ENCODE measurements around the gene NAE1. TPM values are rescaled to one million over a fixed set of nuclear protein-coding genes. Genes with fewer than 3 reads are reported as not detected.

Gene NAE1
- polyA plus RNA-seq, 2 of the 4 experiments (the other 2 are of a cell fraction): 96.2 to 132 TPM

- no peak for TF ChIP-seq ZNF302 (CRISPR knock-in tag; IDR thresholded peaks at IDR 0.05)
- no peak for TF ChIP-seq GATA3 (IDR thresholded peaks at IDR 0.05; ENCODE audit: borderline replicate concordance)
- TF ChIP-seq EHMT2 (IDR thresholded peaks at IDR 0.05; ENCODE audit: low read depth): no peak
- TF ChIP-seq ELK1 (IDR thresholded peaks at IDR 0.05; ENCODE audit: low read depth, low read length): no peak
- no peak for TF ChIP-seq RFX5 (IDR thresholded peaks at IDR 0.05)
- TF ChIP-seq E2F6 (IDR thresholded peaks at IDR 0.05; ENCODE audit: borderline replicate concordance, low read depth): no peak
- TF ChIP-seq USF2 (IDR thresholded peaks at IDR 0.05): no peak
- no peak for TF ChIP-seq SMC3 (IDR thresholded peaks at IDR 0.05)
Observed at GRCh38 chr16:66832190-66832589, 1.4 kb upstream of the NAE1 start (continued).

GRCh38 chr16:66824006-66824405 lies 6.8 kb downstream of the NAE1 start:
- ATAC-seq: no peak

GRCh38 chr16:66814734-66815133 lies 16.0 kb downstream of the NAE1 start:
- Histone ChIP-seq H3K4me1 (no peaks in the 10 kb centered on the region), H3K9me3 (no peaks in the 10 kb centered on the region), H3K4me2 (no peak overlapping the region), H3K4me3 (no peak overlapping the region), H3K27ac (no peak overlapping the region)
- POLR2A ChIA-PET: interaction anchor here (1.0 kb wide), 1 partner anchor 16 kb away, joined by 3 read pairs; the partner anchor contains the start of gene NAE1
- DNase-seq (ENCODE audit: low read depth in 1 of 2, low spot score in 1 of 2): no peak
- FAIRE-seq: no peak
- TF ChIP-seq RFX5 (IDR thresholded peaks at IDR 0.05) (no peak), HEYL (CRISPR knock-in tag; IDR thresholded peaks at IDR 0.05) (no peak), BHLHE40 (IDR thresholded peaks at IDR 0.05; ENCODE audit: low read depth, low read length) (no peak), NFE2L2 (conservative IDR thresholded peaks at IDR 0.05; ENCODE audit: low read length) (no peak), HOXA7 (CRISPR knock-in tag; IDR thresholded peaks at IDR 0.05) (no peak), FOSL2 (IDR thresholded peaks at IDR 0.05) (no peak), FOSL2 (CRISPR knock-in tag; IDR thresholded peaks at IDR 0.05) (no peak), ELK1 (IDR thresholded peaks at IDR 0.05; ENCODE audit: low read depth, low read length) (no peak), EP300 (IDR thresholded peaks at IDR 0.05) (no peak), CTCF (IDR thresholded peaks at IDR 0.05) (no peak), ESRRA (IDR thresholded peaks at IDR 0.05; ENCODE audit: borderline replicate concordance, low read length) (no peak)
- CTCF ChIA-PET: interaction anchor here (0.6 to 6.7 kb wide), 4 partner anchors 16 to 53 kb away, joined by 3 to 41 read pairs (median 6); partner anchors contain the start of gene NAE1
- no peak for ATAC-seq
- 92% methylated on average over 2 of the region's 2 CpGs for WGBS (ENCODE audit: missing lambda C conversion rate)

More at GRCh38 chr16:66824006-66824405, 6.8 kb downstream of the NAE1 start:
- Histone ChIP-seq H3K4me1 (peaks cover 8% of the 10 kb centered on the region; the same call in 1 of the 3 replicates), H3K4me3 (no peak overlapping the region), H3K9me3 (no peaks in the 10 kb centered on the region), H3K27ac (no peak overlapping the region), H3K4me2 (no peak overlapping the region)
- ChIA-PET CTCF (interaction anchor here (1.1 to 6.6 kb wide), 5 partner anchors 9 to 96 kb away, joined by 3 to 42 read pairs (median 3); no protein-coding TSS in a partner anchor), POLR2A (no interaction called here)
- 92% methylated on average over 4 of the region's 4 CpGs for WGBS (ENCODE audit: missing lambda C conversion rate)
- no peak for FAIRE-seq
- TF ChIP-seq ZC3H11A (IDR thresholded peaks at IDR 0.05) (no peak), KDM5A (IDR thresholded peaks at IDR 0.05) (no peak), RAD21 (conservative IDR thresholded peaks at IDR 0.05 in 1 of 2, IDR thresholded peaks at IDR 0.05 in 1 of 2) (no peak), JUNB (IDR thresholded peaks at IDR 0.05) (no peak)
- DNase-seq (ENCODE audit: low read depth in 1 of 2, low spot score in 1 of 2): no peak
